HepG2 (cell line): ENCODE results near the gene COL27A1. TPM values are rescaled to one million over a fixed set of nuclear protein-coding genes. Genes with fewer than 3 reads are reported as not detected.

Source experiments
- ARID4A ChIP-seq: sonication (generic); formaldehyde crosslinking; IDR thresholded peaks from 2 replicates; pipeline ENCODE4 v1.5.0; 2020; ENCODE audit warnings: mild to moderate bottlenecking, missing genetic modification reagents, borderline replicate concordance
- CBX5 ChIP-seq: sonication (generic); formaldehyde crosslinking; IDR thresholded peaks from 2 replicates; pipeline ENCODE4 v1.4.0; 2020; ENCODE audit warnings: missing genetic modification reagents, borderline replicate concordance
- GFI1 ChIP-seq: sonication (generic); formaldehyde crosslinking; IDR thresholded peaks from 2 replicates; pipeline ENCODE4 v1.5.0; 2020; ENCODE audit warnings: missing genetic modification reagents, mild to moderate bottlenecking, borderline replicate concordance
- GLI4 ChIP-seq: sonication (generic); formaldehyde crosslinking; IDR thresholded peaks from 2 replicates; pipeline ENCODE4 v1.5.1; 2020; ENCODE audit warnings: missing genetic modification reagents, mild to moderate bottlenecking, moderate library complexity, borderline replicate concordance
- HBP1 ChIP-seq: IDR thresholded peaks from 2 replicates; pipeline ENCODE4 v1.6.1; 2016; ENCODE audit warnings: low read depth, control low read depth
- HMGA1 ChIP-seq: sonication (generic); formaldehyde crosslinking; conservative IDR thresholded peaks from 2 replicates; pipeline ENCODE4 v1.4.0; 2020; ENCODE audit warnings: missing genetic modification reagents
- HOXA9 ChIP-seq: sonication (generic); formaldehyde crosslinking; IDR thresholded peaks from 2 replicates; pipeline ENCODE4 v1.8.1; 2022; ENCODE audit warnings: missing genetic modification reagents, mild to moderate bottlenecking, moderate library complexity, borderline replicate concordance
- KDM2A ChIP-seq: sonication (generic); formaldehyde crosslinking; IDR thresholded peaks from 2 replicates; pipeline ENCODE4 v1.4.0; 2020; ENCODE audit warnings: low read depth, missing genetic modification reagents, borderline replicate concordance
- REL ChIP-seq: sonication (generic); formaldehyde crosslinking; conservative IDR thresholded peaks from 2 replicates; pipeline ENCODE4 v1.8.0; 2022; ENCODE audit warnings: mild to moderate bottlenecking, missing genetic modification reagents, moderate library complexity
- TFDP1 ChIP-seq: IDR thresholded peaks from 2 replicates; pipeline ENCODE4 v1.6.1; 2016; ENCODE audit warnings: missing compliant biosample characterization, missing genetic modification reagents, borderline replicate concordance
- TRIM24 ChIP-seq: sonication (generic); formaldehyde crosslinking; IDR thresholded peaks from 2 replicates; pipeline ENCODE4 v1.8.0; 2022; ENCODE audit warnings: mild to moderate bottlenecking, missing genetic modification reagents
- ZC3H13 ChIP-seq: sonication (generic); formaldehyde crosslinking; IDR thresholded peaks from 2 replicates; pipeline ENCODE4 v1.8.1; 2023; ENCODE audit warnings: mild to moderate bottlenecking, missing genetic modification reagents, moderate library complexity
- ZHX1 ChIP-seq: sonication (generic); formaldehyde crosslinking; IDR thresholded peaks from 2 replicates; pipeline ENCODE4 v1.8.1; 2022; ENCODE audit warnings: low read depth, mild to moderate bottlenecking, missing genetic modification reagents
- ZNF264 ChIP-seq: sonication (generic); formaldehyde crosslinking; IDR thresholded peaks from 2 replicates; pipeline ENCODE4 v1.4.0; 2020; ENCODE audit warnings: missing genetic modification reagents
- ZNF280B ChIP-seq: sonication (generic); formaldehyde crosslinking; IDR thresholded peaks from 2 replicates; pipeline ENCODE4 v1.5.0; 2020; ENCODE audit warnings: missing genetic modification reagents, mild to moderate bottlenecking, borderline replicate concordance
- ZNF296 ChIP-seq: sonication (generic); formaldehyde crosslinking; conservative IDR thresholded peaks from 2 replicates; pipeline ENCODE4 v1.5.0; 2020; ENCODE audit warnings: mild to moderate bottlenecking, missing genetic modification reagents
- polyA plus RNA-seq, 8 experiments: library from polyadenylated mRNA; depleted of rRNA in 3 of 8; stranded (reverse) in 7 of 8; unstranded in 1 of 8; fragments of >200 nt; fragmentation: Illumina TruSeq in 4 of 8; extraction: Trizol in 4 of 8; gene quantifications; 2 replicates each; pipeline versions ENCODE4 v1.2.1 to v1.2.3, GENCODE V29; 2011 to 2016; ENCODE audit warnings: low read depth in 4 of 8, missing spikeins in 1 of 8, mixed read lengths in 1 of 8; ENCODE audit not compliant: insufficient read depth in 1 of 8
- total RNA-seq, 5 experiments: library from RNA; depleted of rRNA; stranded (reverse); fragments of >200 nt; fragmentation: Illumina TruSeq; extraction: Trizol; gene quantifications; 2 replicates each; pipeline ENCODE4 v1.2.3, GENCODE V29; 2016; ENCODE audit warnings: low read depth in 1 of 5

The COL27A1 gene
- total and polyA plus RNA-seq, 2 of the 13 experiments (the other 11 are each of a cell fraction or from before 2014, with no cell fraction given) = 71.3 to 89.1 TPM

- TF ChIP-seq REL (CRISPR knock-in tag) (no peak; the same call in 1 of the 2 replicates), ARID4A (CRISPR knock-in tag) (peak; percentile 57; the same call in 1 of the 2 replicates), ZNF280B (CRISPR knock-in tag) (peak; percentile 67; the same call in 1 of the 2 replicates), HBP1 (CRISPR knock-in tag) (peak; percentile 19; the same call in 1 of the 2 replicates), GFI1 (CRISPR knock-in tag) (peak; percentile 74; the same call in 1 of the 2 replicates), CBX5 (CRISPR knock-in tag) (peak; percentile 85; the same call in 1 of the 2 replicates), ZNF264 (no peak), ZNF296 (peak; percentile 49; the same call in 1 of the 2 replicates), TRIM24 (CRISPR knock-in tag) (no peak), ZHX1 (CRISPR knock-in tag) (no peak), HOXA9 (CRISPR knock-in tag) (no peak), GLI4 (CRISPR knock-in tag) (no peak), HMGA1 (CRISPR knock-in tag) (no peak), KDM2A (CRISPR knock-in tag) (peak; percentile 51), ZC3H13 (0 out of 2 replicates have a peak, but pooled peaks have one; percentile 51), TFDP1 (CRISPR knock-in tag) (peak; percentile 73; the same call in 1 of the 2 replicates)
Measured at GRCh38 chr9:114117996-114118830, 37.1 kb upstream of the COL27A1 start (continued).
